Measurements from ENCODE around the gene SARM1.

- TF ChIP-seq CTCF (CRISPR knock-in tag; IDR thresholded peaks at IDR 0.05) = no peak
- TF ChIP-seq ARID2 (CRISPR knock-in tag; IDR thresholded peaks at IDR 0.05; ENCODE audit: borderline replicate concordance) = no peak
- no peak for TF ChIP-seq POLR2AphosphoS5 (IDR thresholded peaks at IDR 0.05; ENCODE audit: low read depth, low read length)
- TF ChIP-seq EP300 (IDR thresholded peaks at IDR 0.05; ENCODE audit: low read depth in 2 of 2, low read length in 2 of 2) = no peak
- TF ChIP-seq EP300 (CRISPR knock-in tag; IDR thresholded peaks at IDR 0.05; ENCODE audit: borderline replicate concordance) = no peak
- no peak for TF ChIP-seq ZNF12 (CRISPR knock-in tag; IDR thresholded peaks at IDR 0.05)
- no peak for TF ChIP-seq RELA (CRISPR knock-in tag; IDR thresholded peaks at IDR 0.05)
- TF ChIP-seq TP53 (CRISPR knock-in tag; conservative IDR thresholded peaks at IDR 0.05) = no peak
- no peak for TF ChIP-seq REST (IDR thresholded peaks at IDR 0.05; ENCODE audit: borderline replicate concordance in 1 of 2, low read depth in 1 of 2, low read length in 2 of 2)
Observed at GRCh38 chr17:28334666-28335200, 36.8 kb upstream of the SARM1 start.
